GM12878 (cell line): Measurements from ENCODE around the gene CAMK2B. TPM values are rescaled to one million over a fixed set of nuclear protein-coding genes. Genes with fewer than 3 reads are reported as not detected.
A peak's percentile ranks its signal among the peaks of the same experiment; 100 is the strongest.

Experiments
- ATAC-seq: fragments of 200-7000 bp; cut with Tn5 transposase; 3 replicates; pipeline ENCODE4 v1.9.1; 2020; ENCODE audit warnings: mild to moderate bottlenecking, moderate library complexity
- BruUV-seq: library from RNA; stranded (reverse); fragments of 400-500 nt; replicated peaks from 2 replicates; lab custom pipeline; 2021; lab: Mats Ljungman, UMichigan
- CTCF ChIA-PET: fragments of 300-600 bp; sonication (Branson Sonifier 250); formaldehyde crosslinking; extraction: SDS; loops from one replicate; lab custom pipeline; 2021; ENCODE audit warnings: inconsistent platforms; lab: Yijun Ruan, JAX
- POLR2A ChIA-PET: fragments of 350-600 bp; formaldehyde crosslinking; extraction: SDS; loops from one replicate; lab custom pipeline; 2021; ENCODE audit warnings: inconsistent platforms; lab: Charles Lee
- RAD21 ChIA-PET: fragments of 300-600 bp; sonication (Branson Sonifier 250); formaldehyde crosslinking; loops from one replicate; lab custom pipeline; 2023; ENCODE audit warnings: antibody characterized with exemption; ENCODE audit not compliant: unreplicated experiment; lab: Charles Lee
- SMC1A ChIA-PET: fragments of 300-600 bp; sonication (Branson Sonifier 250); formaldehyde crosslinking; loops from one replicate; lab custom pipeline; 2023; ENCODE audit not compliant: unreplicated experiment, uncharacterized antibody; lab: Charles Lee
- DNase-seq: peaks from one replicate; pipeline ENCODE4 v3.0.0-alpha.2; 2011; ENCODE audit warnings: low read depth, low spot score
- FAIRE-seq: peaks from 3 replicates; lab custom pipeline; 2011; peaks lifted over from hg19 to GRCh38; lab: Jason Lieb, UNC
- H2AFZ ChIP-seq: 2 replicates; pipeline ENCODE4 v1.6.0; 2011; ENCODE audit warnings: low read depth, low read length, control low read depth; ENCODE audit not compliant: control insufficient read depth
- H3K27ac ChIP-seq: 2 replicates; pipeline ENCODE4 v1.5.1; 2011; ENCODE audit warnings: control low read depth; ENCODE audit not compliant: control insufficient read depth, insufficient read depth
- H3K27me3 ChIP-seq, 2 experiments: replicated peaks in 1 of 2; 2 replicates each; pipeline versions ENCODE4 v1.6.0 to v1.6.1; 2011; ENCODE audit warnings: low read length in 1 of 2; ENCODE audit not compliant: control insufficient read depth in 2 of 2, insufficient read depth in 2 of 2
- H3K36me3 ChIP-seq, 2 experiments: 2 replicates each; pipeline ENCODE4 v1.5.1; 2011; ENCODE audit warnings: low read length in 1 of 2; ENCODE audit not compliant: control insufficient read depth in 2 of 2, insufficient read depth in 2 of 2
- H3K4me1 ChIP-seq: 2 replicates; pipeline ENCODE4 v1.6.1; 2011; ENCODE audit warnings: mild to moderate bottlenecking, low read length, moderate library complexity, mixed read lengths; ENCODE audit not compliant: control insufficient read depth, insufficient read depth
- H3K4me2 ChIP-seq: 2 replicates; pipeline ENCODE4 v1.6.0; 2011; ENCODE audit warnings: control low read depth; ENCODE audit not compliant: control insufficient read depth, insufficient read depth
- H3K4me3 ChIP-seq: fragments of 200-600 bp; sonication (generic); 2 replicates; pipeline ENCODE4 v1.5.1; 2016
- H3K79me2 ChIP-seq: 2 replicates; pipeline ENCODE4 v1.6.0; 2011; ENCODE audit warnings: low read length; ENCODE audit not compliant: control insufficient read depth, insufficient read depth
- H3K9ac ChIP-seq: 2 replicates; pipeline ENCODE4 v1.8.0; 2011; ENCODE audit warnings: low read length, control low read depth, mixed read lengths; ENCODE audit not compliant: control insufficient read depth, insufficient read depth
- H3K9me3 ChIP-seq: replicated peaks from 3 replicates; pipeline ENCODE4 v1.5.1; 2011; ENCODE audit warnings: mild to moderate bottlenecking, low read length; ENCODE audit not compliant: control insufficient read depth, insufficient read depth
- H4K20me1 ChIP-seq: 2 replicates; pipeline ENCODE4 v1.6.0; 2011; ENCODE audit not compliant: control insufficient read depth, insufficient read depth
- PAX5 ChIP-seq: IDR thresholded peaks from 2 replicates; pipeline ENCODE4 v1.6.1; 2011; ENCODE audit warnings: low read depth, low read length, borderline replicate concordance
- PKNOX1 ChIP-seq: fragments of 450-650 bp; IDR thresholded peaks from 2 replicates; pipeline ENCODE4 v1.6.1; 2016; ENCODE audit warnings: mild to moderate bottlenecking
- RAD21 ChIP-seq: IDR thresholded peaks from 2 replicates; pipeline ENCODE4 v1.6.1; 2011; ENCODE audit warnings: mild to moderate bottlenecking, low read depth, low read length, moderate library complexity; ENCODE audit not compliant: insufficient read depth
- RELA ChIP-seq: fragments of 450-650 bp; IDR thresholded peaks from 2 replicates; pipeline ENCODE4 v1.8.0; 2014; ENCODE audit warnings: borderline replicate concordance; ENCODE audit not compliant: partially characterized antibody
- ZNF207 ChIP-seq: fragments of 450-650 bp; IDR thresholded peaks from 2 replicates; pipeline ENCODE4 v1.6.1; 2014; ENCODE audit warnings: antibody characterized with exemption, mild to moderate bottlenecking, borderline replicate concordance
- WGBS: methylation state at CpG from one replicate; pipeline ENCODE4 v1.1.6; 2016; ENCODE audit warnings: low lambda C conversion rate; ENCODE audit not compliant: insufficient replicate concordance, insufficient coverage; ENCODE audit errors: missing lambda C conversion rate; 5-methylcytosine and 5-hydroxymethylcytosine counted together
- in situ Hi-C: fragments of 300-500 bp; cut with MboI; formaldehyde crosslinking; loops from 9 replicates; pipeline ENCODE4 v1.14.3; 2018; ENCODE audit warnings: mixed read lengths
- intact Hi-C: fragments of 100-400 bp; cut with micrococcal nuclease; formaldehyde crosslinking; loops from one replicate; pipeline ENCODE4 v1.14.2; 2022; ENCODE audit not compliant: unreplicated experiment
- polyA plus RNA-seq, 11 experiments: library from polyadenylated mRNA; depleted of rRNA in 4 of 11; unstranded in 6 of 11; stranded (reverse) in 5 of 11; fragments of >200 nt; fragmentation: Nextera tagmentation in 4 of 11; fragmentation: Illumina TruSeq in 1 of 11; extraction: Ambion mirVana in 4 of 11; extraction: Trizol in 1 of 11; gene quantifications; 1 replicate in 1 of 11; 2 replicates in 10 of 11; pipeline versions ENCODE4 v1.2.1 to v1.2.3, GENCODE V29; 2011 to 2016; ENCODE audit warnings: inconsistent platforms in 2 of 11, missing spikeins in 2 of 11, low read depth in 1 of 11
- total RNA-seq, 4 experiments: library from RNA; depleted of rRNA in 3 of 4; stranded (reverse); fragments of >200 nt in 3 of 4; fragmentation: Illumina TruSeq in 1 of 4; extraction: Trizol in 1 of 4; gene quantifications; 2 replicates each; pipeline versions ENCODE4 v1.2.1 to v1.2.3, GENCODE V29; 2013 to 2021

The CAMK2B gene
- total and polyA plus RNA-seq, 10 of the 15 experiments (the other 5 are each of a cell fraction or from before 2014, with no cell fraction given) = 0.06 to 0.23 (median 0.11) TPM; not detected in 5

- no peak for TF ChIP-seq PAX5
- TF ChIP-seq ZNF207 = no peak
- peak; percentile 72 for TF ChIP-seq RAD21
These were observed 128.9 kb downstream of the CAMK2B start (continued) for GRCh38 chr7:44196450-44196872.

- DNase-seq = no peak
- ChIA-PET CTCF (interaction anchor here (0.6 to 3.5 kb wide), 6 partner anchors 85 to 175 kb away, joined by 3 to 25 read pairs (median 4); partner anchors contain the start of gene DBNL), SMC1A (interaction anchor here (1.0 to 2.4 kb wide), 3 partner anchors 73 to 176 kb away, joined by 3 to 13 read pairs (median 5); partner anchors contain the start of gene POLD2), POLR2A (interaction anchor here (1.1 kb wide), 1 partner anchor 129 kb away, joined by 3 read pairs; no protein-coding TSS in a partner anchor), RAD21 (interaction anchor here (0.8 to 1.2 kb wide), 3 partner anchors 115 to 176 kb away, joined by 3 read pairs; no protein-coding TSS in a partner anchor)
- Histone ChIP-seq H2AFZ (no peak overlapping the region), H3K36me3 (no peaks in the 10 kb centered on the region), H3K79me2 (peaks cover under 1% of the 10 kb centered on the region; the same call in 1 of the 2 replicates), H3K4me3 (no peak overlapping the region), H3K27ac (no peak overlapping the region), H3K4me2 (no peak overlapping the region), H4K20me1 (no peaks in the 10 kb centered on the region), H3K27me3 (no peaks in the 10 kb centered on the region), H3K9ac (no peak overlapping the region), H3K9me3 (no peaks in the 10 kb centered on the region), H3K4me1 (no peaks in the 10 kb centered on the region)
- TF ChIP-seq PKNOX1 = 0 out of 2 replicates have a peak, but pooled peaks have one; percentile 9
- TF ChIP-seq RELA = no peak
- in situ Hi-C loops = no loop called here
- WGBS = 0% methylated on average over 1 of the region's 1 CpG
- intact Hi-C loops = loop anchor here (1.0 to 2.0 kb wide), 3 partner anchors 115 to 176 kb away; no protein-coding TSS in a partner anchor
- no peak for ATAC-seq
- no TSS peak for BruUV-seq
- no peak for FAIRE-seq
These were observed 129.5 kb downstream of the CAMK2B start for GRCh38 chr7:44195889-44196288.
